Measurements from ENCODE around the gene GRID1.

- no peak for TF ChIP-seq CTCF (conservative IDR thresholded peaks at IDR 0.05; ENCODE audit: low read depth, low read length)
- TF ChIP-seq EZH2 (IDR thresholded peaks at IDR 0.05; ENCODE audit: low read length, unreplicated experiment), result no peak
Observed at GRCh38 chr10:85666102-85666501, 700.5 kb downstream of the GRID1 start.

All from PC-3 (cell line).